HEK293T (cell line): ENCODE data around the gene RMND5B.

Experiments
- BHLHE40 ChIP-seq: fragments of 450-650 bp; IDR thresholded peaks from 2 replicates; pipeline ENCODE4 v1.6.1; 2016; ENCODE audit warnings: mild to moderate bottlenecking, moderate library complexity, borderline replicate concordance
- CTBP1 ChIP-seq: fragments of 450-650 bp; IDR thresholded peaks from 2 replicates; pipeline ENCODE4 v1.6.1; 2016; ENCODE audit warnings: borderline replicate concordance
- FOXA1 ChIP-seq: fragments of 450-650 bp; IDR thresholded peaks from 2 replicates; pipeline ENCODE4 v1.6.1; 2016; ENCODE audit warnings: mild to moderate bottlenecking
- FOXK2 ChIP-seq: fragments of 450-650 bp; IDR thresholded peaks from 2 replicates; pipeline ENCODE4 v1.6.1; 2016; ENCODE audit warnings: mild to moderate bottlenecking
- FOXM1 ChIP-seq: fragments of 450-650 bp; IDR thresholded peaks from 2 replicates; pipeline ENCODE4 v1.6.1; 2017; ENCODE audit warnings: mild to moderate bottlenecking, borderline replicate concordance
- HDGF ChIP-seq: fragments of 450-650 bp; IDR thresholded peaks from 2 replicates; pipeline ENCODE4 v1.6.1; 2017; ENCODE audit warnings: antibody characterized with exemption, borderline replicate concordance
- L3MBTL2 ChIP-seq: fragments of 450-650 bp; conservative IDR thresholded peaks from 2 replicates; pipeline ENCODE4 v1.6.1; 2016; ENCODE audit warnings: mild to moderate bottlenecking
- LEF1 ChIP-seq: fragments of 450-650 bp; IDR thresholded peaks from 2 replicates; pipeline ENCODE4 v1.6.1; 2017; ENCODE audit warnings: mild to moderate bottlenecking, borderline replicate concordance
- NFRKB ChIP-seq: fragments of 450-650 bp; IDR thresholded peaks from 2 replicates; pipeline ENCODE4 v1.6.1; 2016; ENCODE audit warnings: mild to moderate bottlenecking, moderate library complexity
- SP1 ChIP-seq: fragments of 450-650 bp; IDR thresholded peaks from 2 replicates; pipeline ENCODE4 v1.6.1; 2017
- SUZ12 ChIP-seq: fragments of 450-650 bp; IDR thresholded peaks from 2 replicates; pipeline ENCODE4 v1.6.1; 2016; ENCODE audit warnings: mild to moderate bottlenecking
- TARDBP ChIP-seq: fragments of 450-650 bp; IDR thresholded peaks from 2 replicates; pipeline ENCODE4 v1.6.1; 2016

GRCh38 chr5:178115136-178115813, 15.5 kb upstream of the RMND5B start:
- no peak for TF ChIP-seq CTBP1
- TF ChIP-seq SUZ12: no peak
- TF ChIP-seq HDGF: no peak
- TF ChIP-seq BHLHE40: no peak
- TF ChIP-seq L3MBTL2: no peak
- no peak for TF ChIP-seq FOXM1
- no peak for TF ChIP-seq SP1
- TF ChIP-seq FOXK2: no peak
- no peak for TF ChIP-seq LEF1
- no peak for TF ChIP-seq NFRKB
- TF ChIP-seq TARDBP: no peak
- TF ChIP-seq FOXA1: no peak
